ENCODE data around the gene NOVA2.

- TF ChIP-seq CTCF (conservative IDR thresholded peaks at IDR 0.05; ENCODE audit: low read depth, low read length) (peak; percentile 28; the same call in 1 of the 2 replicates), EZH2phosphoT487 (IDR thresholded peaks at IDR 0.05; ENCODE audit: borderline replicate concordance, low read length) (no peak), EZH2 (IDR thresholded peaks at IDR 0.05; ENCODE audit: low read length, unreplicated experiment) (no peak)
Measured at GRCh38 chr19:45913874-45914830, 59.5 kb downstream of the NOVA2 start, which contains the start of gene NANOS2.
